BJ (cell line): ENCODE results near the gene SYDE1. TPM values are rescaled to one million over a fixed set of nuclear protein-coding genes. Genes with fewer than 3 reads are reported as not detected.

Experiments used
- CTCF ChIA-PET: fragments of 350-600 bp; formaldehyde crosslinking; extraction: SDS; loops from one replicate; lab custom pipeline; 2021; ENCODE audit warnings: antibody characterized with exemption, inconsistent platforms; lab: Yijun Ruan, JAX
- POLR2A ChIA-PET: fragments of 300-600 bp; sonication (Branson Sonifier 250); formaldehyde crosslinking; extraction: SDS; loops from one replicate; lab custom pipeline; 2021; ENCODE audit warnings: antibody characterized with exemption; lab: Charles Lee
- DNase-seq: peaks from one replicate; pipeline ENCODE4 v3.0.0-alpha.2; 2011; ENCODE audit warnings: low read depth
- H3K27me3 ChIP-seq: 2 replicates; pipeline ENCODE4 v1.6.0; 2011; ENCODE audit warnings: low read length; ENCODE audit not compliant: control insufficient read depth, insufficient read depth
- H3K36me3 ChIP-seq: 2 replicates; pipeline ENCODE4 v1.5.1; 2011; ENCODE audit warnings: low read length; ENCODE audit not compliant: control insufficient read depth, insufficient read depth
- H3K4me3 ChIP-seq: 2 replicates; pipeline ENCODE4 v1.5.1; 2011; ENCODE audit warnings: low read depth, mild to moderate bottlenecking, control low read depth, low read length
- polyA plus RNA-seq: library from polyadenylated mRNA; depleted of rRNA; stranded (reverse); fragments of >200 nt; gene quantifications from 2 replicates; pipeline ENCODE4 v1.2.3, GENCODE V29; 2011
- TF ChIP-seq, protein P1 (sequence below): IDR thresholded peaks from 2 replicates; pipeline ENCODE4 v1.5.1; 2011; ENCODE audit warnings: low read depth, mild to moderate bottlenecking, control low read depth, inconsistent platforms, low read length, moderate library complexity; ENCODE audit not compliant: insufficient read depth

Gene SYDE1
- polyA plus RNA-seq, 1 experiment = 73.5 TPM

DNA sequence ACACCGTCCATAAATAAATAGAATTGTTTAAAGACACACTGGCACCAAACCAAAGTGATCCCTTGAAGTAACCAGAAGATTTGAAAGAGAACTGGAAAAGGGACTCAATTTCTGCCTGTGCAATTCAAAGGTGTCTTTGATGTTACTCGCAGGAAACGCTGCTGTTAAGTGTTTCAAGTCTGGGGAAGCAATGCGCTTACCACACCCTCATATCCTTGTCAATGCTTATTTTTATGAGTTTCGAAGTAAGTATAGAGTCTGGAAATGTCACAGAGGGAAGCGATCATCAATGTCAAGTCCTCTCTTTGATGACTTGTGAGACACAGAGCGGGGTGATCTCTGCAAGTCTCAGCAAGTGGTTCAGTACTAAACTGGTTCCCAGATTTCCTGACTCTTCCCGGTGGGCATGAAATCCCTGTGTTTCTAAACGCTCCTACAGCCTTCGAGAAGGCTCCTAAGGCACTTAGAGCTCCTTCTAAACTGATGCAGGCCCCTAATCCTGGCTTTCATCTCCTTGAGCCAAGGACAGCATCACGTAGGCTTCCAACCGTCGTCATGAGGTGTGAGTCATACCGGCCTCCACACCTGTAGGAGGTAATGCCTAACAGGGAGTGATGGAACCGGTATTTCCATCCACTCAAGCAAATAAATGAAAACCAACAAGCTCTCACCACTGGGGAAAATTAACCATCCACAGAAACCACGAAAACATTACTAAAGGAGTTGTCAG lies 22.8 kb downstream of the SYDE1 start:
- POLR2A ChIA-PET = no interaction called here
- TF ChIP-seq, protein P1, sequence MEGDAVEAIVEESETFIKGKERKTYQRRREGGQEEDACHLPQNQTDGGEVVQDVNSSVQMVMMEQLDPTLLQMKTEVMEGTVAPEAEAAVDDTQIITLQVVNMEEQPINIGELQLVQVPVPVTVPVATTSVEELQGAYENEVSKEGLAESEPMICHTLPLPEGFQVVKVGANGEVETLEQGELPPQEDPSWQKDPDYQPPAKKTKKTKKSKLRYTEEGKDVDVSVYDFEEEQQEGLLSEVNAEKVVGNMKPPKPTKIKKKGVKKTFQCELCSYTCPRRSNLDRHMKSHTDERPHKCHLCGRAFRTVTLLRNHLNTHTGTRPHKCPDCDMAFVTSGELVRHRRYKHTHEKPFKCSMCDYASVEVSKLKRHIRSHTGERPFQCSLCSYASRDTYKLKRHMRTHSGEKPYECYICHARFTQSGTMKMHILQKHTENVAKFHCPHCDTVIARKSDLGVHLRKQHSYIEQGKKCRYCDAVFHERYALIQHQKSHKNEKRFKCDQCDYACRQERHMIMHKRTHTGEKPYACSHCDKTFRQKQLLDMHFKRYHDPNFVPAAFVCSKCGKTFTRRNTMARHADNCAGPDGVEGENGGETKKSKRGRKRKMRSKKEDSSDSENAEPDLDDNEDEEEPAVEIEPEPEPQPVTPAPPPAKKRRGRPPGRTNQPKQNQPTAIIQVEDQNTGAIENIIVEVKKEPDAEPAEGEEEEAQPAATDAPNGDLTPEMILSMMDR = no peak

DNA sequence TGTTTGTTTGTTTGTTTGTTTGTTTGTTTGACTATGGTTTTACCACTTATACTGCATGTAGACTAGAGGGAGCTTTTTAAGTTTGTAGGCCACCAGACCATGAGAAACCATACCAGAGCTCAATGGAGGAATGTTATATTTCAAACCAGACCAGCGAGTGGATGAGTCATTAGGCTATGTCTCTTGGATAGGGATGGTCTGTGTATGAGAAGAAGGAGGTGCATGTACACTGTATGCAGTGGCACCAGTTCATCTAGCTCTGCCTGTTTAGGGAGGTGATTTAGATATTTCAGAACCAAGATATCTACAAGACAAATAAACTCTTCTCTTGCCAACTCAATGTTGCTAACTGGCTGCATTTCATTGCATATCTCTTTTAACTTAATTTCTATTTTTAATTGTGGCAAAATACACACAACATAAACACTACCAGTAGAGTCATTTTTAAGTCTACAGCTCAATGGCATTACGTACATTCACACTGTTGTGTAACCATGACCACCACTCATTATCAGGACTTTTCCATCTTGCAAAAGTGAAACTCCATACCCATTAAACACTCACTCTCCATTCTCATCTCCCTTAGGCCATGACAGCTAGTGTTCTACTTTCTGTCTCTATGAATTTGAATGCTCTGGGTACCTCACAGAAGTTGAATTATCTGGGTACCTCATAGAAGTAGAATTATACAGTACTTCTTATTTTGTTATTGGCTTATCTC lies 29.2 kb downstream of the SYDE1 start:
- ChIA-PET CTCF (interaction anchor here (0.5 to 2.1 kb wide), 5 partner anchors 23 to 413 kb away, joined by 3 to 7 read pairs (median 3); no protein-coding TSS in a partner anchor), POLR2A (no interaction called here)
- no peaks in the 10 kb centered on the region for H3K27me3 ChIP-seq
- TF ChIP-seq, protein P1 = no peak
- no peaks in the 10 kb centered on the region for H3K36me3 ChIP-seq
- H3K4me3 ChIP-seq = no peak overlapping the region
- no peak for DNase-seq

More for the DNA sequence above, 22.8 kb downstream of the SYDE1 start:
- no peaks in the 10 kb centered on the region; the same call in 1 of the 2 replicates for H3K27me3 ChIP-seq
- DNase-seq = no peak
- no peaks in the 10 kb centered on the region for H3K36me3 ChIP-seq
- no peak overlapping the region for H3K4me3 ChIP-seq
- CTCF ChIA-PET = interaction anchor here (3.8 kb wide), 1 partner anchor 20 kb away, joined by 13 read pairs; no protein-coding TSS in a partner anchor

DNA sequence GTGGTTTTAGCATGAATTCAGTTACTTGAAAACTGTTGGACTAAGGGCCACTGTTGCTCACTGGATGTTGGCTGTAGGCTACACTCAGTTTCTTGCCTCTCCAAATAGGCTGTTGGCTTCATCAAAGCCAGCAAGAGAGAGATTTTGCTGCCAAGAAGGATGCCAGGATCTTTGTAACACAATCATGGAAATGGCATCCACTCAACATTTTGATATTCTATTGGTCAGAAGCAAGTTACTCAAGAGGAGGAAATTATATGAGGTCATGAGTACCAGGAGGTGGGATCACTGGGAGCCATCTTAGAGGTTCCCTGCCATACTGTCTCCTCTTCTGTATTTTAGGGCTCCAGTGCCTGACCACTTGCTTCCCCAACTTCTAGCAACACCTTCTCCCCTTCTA lies 30.6 kb downstream of the SYDE1 start:
- CTCF ChIA-PET = interaction anchor here (2.1 kb wide), 1 partner anchor 36 kb away, joined by 7 read pairs; no protein-coding TSS in a partner anchor
- no peaks in the 10 kb centered on the region for H3K36me3 ChIP-seq
- H3K27me3 ChIP-seq = no peaks in the 10 kb centered on the region
- no peak overlapping the region for H3K4me3 ChIP-seq
- POLR2A ChIA-PET = no interaction called here
- TF ChIP-seq, protein P1 = no peak
- DNase-seq = no peak

DNA sequence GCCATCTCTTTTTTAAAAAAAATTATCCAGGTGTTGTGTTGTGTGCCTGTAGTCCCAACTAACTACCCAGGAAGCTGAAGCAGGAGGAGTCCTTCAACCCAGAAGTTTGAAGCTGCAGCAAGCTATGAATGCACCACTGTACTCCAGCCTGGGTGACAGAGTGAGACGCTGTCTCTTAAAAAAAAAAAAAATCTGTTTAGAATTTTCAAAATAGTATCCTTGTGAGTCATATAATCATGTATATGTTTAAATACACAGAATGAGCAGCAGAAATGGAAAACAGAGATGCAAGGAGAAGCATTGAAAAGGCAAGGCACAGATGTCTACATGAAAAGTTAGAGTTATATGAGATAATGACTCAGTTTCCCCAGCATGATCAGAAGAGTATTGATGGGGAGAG lies 31.2 kb downstream of the SYDE1 start:
- no peaks in the 10 kb centered on the region for H3K36me3 ChIP-seq
- TF ChIP-seq, protein P1 = no peak
- no peaks in the 10 kb centered on the region for H3K27me3 ChIP-seq
- H3K4me3 ChIP-seq = no peak overlapping the region
- ChIA-PET CTCF (no interaction called here), POLR2A (no interaction called here)
- DNase-seq = no peak

DNA sequence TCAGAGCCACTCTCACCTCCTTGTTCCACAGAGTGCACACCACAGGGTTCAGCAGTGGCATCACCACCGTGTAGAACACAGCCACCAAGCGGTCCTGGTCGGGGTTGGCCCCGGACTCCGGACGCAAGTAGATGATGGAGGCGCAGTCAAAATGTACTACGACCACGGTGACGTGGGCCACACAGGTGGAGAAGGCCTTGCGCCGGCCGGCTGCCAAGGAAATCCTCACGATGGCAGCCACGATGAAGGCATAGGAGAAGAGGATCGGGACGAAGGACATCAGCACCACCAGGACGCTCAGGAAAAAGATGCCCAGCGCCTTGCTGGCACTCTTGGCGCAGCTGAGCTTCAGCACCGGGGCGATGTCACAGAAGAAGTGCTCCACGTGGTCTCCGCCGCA lies 33.9 kb downstream of the SYDE1 start:
- TF ChIP-seq, protein P1 = no peak
- H3K4me3 ChIP-seq = no peak overlapping the region
- CTCF ChIA-PET = no interaction called here
- no peaks in the 10 kb centered on the region for H3K36me3 ChIP-seq
- no peaks in the 10 kb centered on the region for H3K27me3 ChIP-seq
- POLR2A ChIA-PET = no interaction called here
- no peak for DNase-seq
